NOMO-1 treated with DMSO at 0.1 percent for 48 hours (cell line): ENCODE results near the gene COL9A1.
"Not testable (repeated sequence)": the region's sequence is repeated elsewhere in the genome, so short reads cannot be mapped to it uniquely, and the experiment has no call there.

Experiments used
- DNase-seq: peaks from one replicate; lab custom pipeline; 2025; ENCODE audit not compliant: unreplicated experiment; lab: John Stamatoyannopoulos, UW

The COL9A1 gene

DNA sequence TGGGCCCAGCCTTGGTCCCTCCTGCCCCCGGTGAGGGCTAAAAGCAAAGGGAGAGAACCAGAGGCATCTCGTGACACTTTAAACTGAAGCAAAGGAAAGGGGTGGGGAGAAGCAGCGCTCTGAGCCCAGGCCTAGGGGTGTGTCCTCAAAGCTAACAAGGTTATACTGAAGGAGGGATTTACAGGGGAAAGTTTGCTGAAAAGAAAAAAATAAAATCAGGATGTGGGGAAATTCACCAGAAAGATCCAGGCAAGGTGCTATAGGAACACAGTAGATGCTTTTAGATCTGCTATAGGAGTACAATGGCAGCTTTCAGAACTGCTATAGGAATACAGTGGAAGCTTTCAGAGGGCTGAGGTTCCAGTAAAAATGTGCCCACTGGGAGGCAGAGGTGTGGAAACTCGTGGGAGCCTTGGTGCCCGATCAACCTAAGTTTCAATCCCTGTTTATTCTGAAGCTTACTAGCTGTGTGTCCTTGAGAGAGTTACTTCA is at the start of gene COL9A1:
Gene COL9A1 (minus strand): TSS at position 51 of the 492 bp plus-strand sequence. CDS start 160 bp downstream, outside the sequence.
- DNase-seq: no peak

DNA sequence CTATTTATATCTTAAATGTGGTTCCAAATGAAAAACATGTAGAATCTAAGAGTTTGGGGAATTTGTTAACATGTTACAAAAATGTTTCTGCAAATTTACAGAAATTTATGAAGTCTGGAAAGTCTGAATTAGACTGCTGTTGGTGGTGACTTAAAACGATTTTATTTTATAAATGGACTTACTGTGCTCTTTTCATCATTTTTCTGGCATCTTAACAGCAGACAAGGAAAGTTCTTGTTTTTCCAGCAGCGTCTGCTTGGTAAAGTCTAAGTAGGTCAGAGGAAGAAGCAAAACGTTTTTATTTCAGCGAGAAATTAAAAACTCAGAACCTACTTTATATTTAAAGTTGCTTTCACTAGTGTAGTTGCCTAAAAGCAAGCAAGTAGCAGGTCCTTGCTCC is 48.6 kb upstream of the COL9A1 start:
- no peak for DNase-seq

DNA sequence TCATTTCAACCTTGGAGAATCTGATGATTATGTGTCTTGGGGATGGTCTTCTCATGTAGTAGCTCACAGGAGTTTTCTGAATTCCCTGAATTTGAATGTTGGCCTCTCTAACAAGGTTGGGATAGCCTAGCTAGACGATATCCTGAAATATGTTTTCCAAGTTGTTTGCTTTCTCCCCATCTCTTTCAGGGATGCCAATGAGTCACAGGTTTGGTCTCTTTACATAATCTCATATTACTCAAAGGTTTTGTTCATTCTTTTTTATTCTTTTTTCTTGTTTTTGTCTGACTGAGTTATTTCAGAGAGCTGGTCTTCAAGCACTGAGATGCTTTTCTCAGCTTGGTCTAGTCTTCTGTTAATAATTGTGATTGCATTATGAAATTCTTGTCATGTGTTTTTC is 42.7 kb upstream of the COL9A1 start:
- no peak for DNase-seq

DNA sequence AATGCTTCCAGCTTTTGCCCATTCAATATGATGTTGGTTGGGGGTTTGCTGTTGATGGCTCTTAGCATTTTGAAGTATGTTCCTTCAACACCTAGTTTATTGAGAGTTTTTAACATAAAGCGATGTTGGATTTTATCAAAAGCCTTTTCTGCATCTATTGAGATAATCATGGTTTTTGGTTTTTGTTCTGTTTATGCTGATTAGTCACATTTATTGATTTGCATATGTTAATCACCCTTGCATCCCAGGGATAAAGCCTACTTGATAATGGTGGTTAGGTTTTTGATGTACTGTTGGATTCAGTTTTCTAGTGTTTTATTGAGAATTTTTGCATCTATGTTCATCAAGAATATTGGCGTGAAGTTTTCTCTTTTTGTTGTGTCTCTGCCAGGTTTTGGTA is 40.4 kb upstream of the COL9A1 start:
- DNase-seq: no peak

DNA sequence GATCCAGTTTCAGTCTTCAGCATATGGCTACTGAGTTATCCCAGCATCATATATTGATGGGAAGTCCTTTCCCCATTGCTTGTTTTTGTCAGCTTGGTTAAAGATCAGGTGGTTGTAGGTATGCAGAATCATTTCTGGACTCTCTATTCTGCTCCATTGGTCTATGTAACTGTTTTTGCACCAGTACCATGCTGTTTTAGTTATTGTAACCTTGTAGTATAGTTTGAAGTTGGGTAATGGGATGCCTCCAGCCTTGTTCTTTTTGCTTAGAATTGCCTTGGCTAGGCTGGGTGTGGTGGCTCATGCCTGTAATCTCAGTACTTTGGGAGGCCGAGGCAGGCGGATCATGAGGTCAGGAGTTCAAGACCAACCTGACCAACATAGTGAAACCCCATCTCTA is 36.9 kb upstream of the COL9A1 start:
- not testable (repeated sequence) for DNase-seq

DNA sequence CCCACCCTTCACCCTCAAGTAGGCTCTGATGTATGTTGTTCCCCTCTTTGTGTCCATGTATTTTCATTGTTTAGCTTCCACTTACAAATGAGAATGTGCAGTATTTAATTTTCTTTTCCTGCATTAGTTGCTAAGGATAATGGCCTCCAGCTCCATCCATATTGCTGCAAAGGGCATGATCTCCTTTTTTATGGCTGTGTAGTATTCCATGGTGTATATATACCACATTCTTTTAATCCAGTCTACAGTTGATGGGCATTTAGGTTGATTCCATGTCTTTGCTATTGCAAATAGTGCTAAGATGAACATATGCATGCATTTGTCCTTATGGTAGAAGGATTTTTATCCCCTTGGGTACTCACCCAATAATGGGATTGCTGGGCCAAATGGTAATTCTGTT is 35.9 kb upstream of the COL9A1 start:
- DNase-seq: no peak

DNA sequence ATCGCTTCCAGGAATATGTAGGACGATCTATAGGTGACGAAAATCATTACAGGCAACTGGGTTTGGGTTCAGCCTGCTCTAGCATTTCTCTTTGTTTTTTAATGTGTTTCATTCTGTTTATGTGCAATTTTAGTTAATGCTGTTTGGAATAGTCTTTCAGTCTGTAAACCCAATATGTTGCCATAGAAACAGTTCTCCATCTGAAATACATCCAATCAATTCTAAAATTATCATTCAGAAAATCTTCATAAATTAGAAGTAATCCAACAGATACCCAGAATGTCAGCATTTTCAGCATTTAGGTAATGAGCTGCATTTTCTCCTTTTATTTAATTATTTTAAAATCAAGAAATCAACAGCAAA is 34.8 kb upstream of the COL9A1 start:
- DNase-seq: no peak

DNA sequence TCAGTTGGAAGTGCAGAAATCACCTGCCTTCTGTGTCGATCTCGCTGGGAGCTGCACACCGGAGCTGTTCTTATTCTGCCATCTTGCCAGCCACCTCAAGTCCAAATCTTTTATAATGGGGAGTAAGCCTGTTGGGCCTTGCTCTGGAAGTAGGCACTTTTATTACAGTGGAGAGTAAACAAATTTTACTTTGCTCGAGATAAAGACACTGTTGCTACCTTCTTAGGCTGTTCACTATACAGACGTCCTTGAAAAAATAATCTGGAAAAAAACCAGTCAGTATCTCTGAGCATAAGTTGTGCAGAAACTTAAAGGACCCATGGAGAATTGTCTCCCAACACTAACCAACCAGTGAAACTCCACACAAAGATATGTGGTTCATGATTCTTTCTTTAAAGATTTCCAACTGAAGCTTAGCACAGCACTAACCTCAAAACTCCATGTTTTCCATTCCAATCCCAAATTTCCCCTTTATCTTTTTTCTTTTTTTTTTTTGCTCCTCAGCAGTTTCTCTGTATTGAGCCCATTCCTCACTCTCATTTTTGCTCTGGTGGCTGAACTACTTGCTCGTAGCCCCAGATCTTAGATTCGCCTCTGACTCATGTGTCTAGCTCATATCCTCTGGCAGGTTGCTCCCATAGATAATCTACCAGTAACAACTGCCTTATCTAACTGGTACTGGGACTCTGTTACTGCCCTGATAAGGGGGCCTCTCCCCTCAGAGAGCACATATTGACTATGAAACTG is 34.3 kb upstream of the COL9A1 start:
- no peak for DNase-seq

DNA sequence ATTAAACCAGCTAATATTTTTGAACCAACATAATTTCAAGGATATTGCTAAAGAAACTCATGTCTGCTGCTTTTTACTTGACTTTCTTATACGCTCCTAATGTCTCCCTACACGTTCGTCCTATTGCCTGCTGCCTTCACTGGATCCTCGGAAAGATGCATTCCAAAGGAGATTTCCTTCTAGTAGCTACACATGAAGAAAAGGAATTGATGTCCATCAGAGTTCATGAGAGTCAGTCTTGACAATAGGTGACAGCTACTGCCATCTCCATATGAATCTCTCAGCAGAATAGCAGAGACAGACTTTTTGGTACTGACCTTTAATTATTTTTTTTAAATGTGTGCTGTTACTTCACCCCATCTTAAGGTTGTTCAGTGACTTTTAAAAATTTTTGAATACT is 24.2 kb upstream of the COL9A1 start:
- DNase-seq: no peak

DNA sequence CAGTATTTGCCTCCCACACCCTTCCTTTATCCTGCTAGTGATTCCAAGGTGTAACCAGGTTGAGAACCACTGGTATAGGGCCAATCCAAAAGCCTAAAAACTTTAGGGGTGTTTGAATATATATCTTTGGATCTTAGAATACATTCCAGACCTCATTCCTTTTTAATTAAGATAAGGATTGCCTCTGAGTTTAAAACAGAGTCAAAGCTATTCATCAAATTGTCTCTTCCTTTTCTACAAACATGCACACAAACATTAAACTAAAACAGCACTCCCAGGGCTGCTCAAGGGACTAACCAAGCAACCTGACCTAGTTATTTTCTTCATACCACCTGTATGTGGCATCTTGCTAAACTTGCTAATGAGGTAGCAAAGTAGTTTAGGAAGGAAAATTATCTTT is 22.1 kb upstream of the COL9A1 start:
- DNase-seq: no peak

DNA sequence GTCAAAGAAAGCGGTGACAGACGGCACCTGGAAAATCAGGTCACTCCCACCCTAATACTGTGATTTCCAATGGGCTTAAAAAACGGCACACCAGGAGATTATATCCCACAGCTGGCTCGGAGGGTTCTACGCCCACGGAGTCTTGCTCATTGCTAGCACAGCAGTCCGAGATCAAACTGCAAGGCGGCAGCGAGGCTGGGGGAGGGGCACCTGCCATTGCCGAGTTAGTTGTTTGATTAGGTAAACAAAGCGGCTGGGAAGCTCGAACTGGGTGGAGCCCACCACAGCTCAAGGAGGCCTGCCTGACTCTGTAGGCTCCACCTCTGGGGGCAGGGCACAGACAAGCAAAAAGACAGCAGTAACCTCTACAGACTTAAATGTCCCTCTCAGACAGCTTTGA is 14.9 kb upstream of the COL9A1 start:
- DNase-seq: not testable (repeated sequence)

DNA sequence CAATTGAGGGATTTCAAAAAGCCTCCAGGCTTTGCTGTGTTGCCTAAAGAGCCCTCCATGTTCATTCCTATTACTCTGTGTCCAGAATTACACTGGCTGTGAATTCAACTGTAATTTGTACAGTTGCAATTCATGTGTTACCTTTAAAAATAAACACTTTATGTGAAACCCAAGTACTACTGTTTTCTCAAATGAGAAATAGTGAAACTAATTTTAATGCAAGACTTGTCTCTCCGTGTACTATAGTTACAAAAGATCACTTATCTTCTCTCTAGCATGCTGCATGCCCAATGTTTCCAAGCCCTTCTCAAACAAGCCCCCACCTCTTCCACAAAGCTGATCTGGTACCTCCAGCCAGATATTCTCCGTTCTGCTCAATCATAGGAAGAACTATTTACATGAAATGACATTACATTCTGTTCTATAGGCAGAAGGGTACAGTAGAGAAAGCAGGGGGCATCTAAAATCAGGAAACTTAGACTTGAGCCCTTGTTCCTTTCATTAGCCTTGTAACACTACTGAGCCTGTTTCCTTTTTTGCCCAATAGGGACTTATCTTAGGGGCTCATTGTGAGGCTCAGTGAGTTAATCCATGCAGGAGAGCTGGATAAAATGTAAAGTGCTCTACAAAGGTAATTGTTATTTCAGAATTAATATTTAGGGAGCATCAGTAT is 12.3 kb upstream of the COL9A1 start:
- DNase-seq: no peak

DNA sequence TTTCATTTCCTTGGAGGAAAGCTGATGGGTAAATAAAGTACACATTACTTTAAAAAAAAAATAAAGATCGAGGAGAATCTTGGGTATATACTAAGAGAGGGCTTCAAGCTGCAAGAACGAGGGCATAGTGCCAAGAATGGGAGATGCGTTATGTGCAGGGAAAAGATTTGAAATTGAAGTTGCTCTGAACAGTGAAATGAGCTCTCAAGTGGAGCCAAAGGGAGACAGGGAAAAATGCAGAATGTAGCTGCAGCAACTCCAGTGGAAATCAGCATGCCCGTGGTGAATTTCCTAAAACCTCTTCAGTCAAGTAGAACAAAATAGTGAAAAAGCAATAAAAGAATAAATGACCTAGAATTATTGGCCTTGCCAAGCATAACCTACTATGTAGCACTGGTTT is 11.4 kb upstream of the COL9A1 start:
- DNase-seq: no peak

DNA sequence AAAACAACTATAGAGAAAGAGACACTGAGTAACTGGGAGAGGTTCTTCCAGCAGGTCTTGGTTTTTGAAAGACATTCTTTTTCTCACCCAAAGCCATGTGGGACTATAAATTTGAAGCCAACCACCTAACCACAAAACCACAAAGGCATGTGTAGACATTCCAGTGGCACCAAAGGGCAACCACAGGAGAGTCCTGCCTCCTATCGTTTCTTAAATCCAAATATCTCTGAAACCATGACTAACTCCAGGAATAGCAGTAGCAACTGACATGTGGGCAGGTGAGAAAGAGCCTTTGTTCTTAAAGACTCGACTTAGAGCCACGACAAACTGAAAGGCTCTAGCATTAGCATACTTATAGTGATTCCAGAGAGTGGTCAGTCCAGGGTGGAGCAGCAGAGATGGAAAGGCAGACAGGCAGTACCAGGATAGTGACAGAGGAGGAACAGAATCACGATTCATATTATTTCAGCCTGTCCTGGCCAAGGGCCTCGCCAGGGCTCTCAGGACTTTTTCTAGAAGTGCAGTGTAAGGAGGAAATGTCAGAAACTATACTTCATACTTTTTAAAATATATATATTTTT is 9.4 kb upstream of the COL9A1 start:
- DNase-seq: no peak

DNA sequence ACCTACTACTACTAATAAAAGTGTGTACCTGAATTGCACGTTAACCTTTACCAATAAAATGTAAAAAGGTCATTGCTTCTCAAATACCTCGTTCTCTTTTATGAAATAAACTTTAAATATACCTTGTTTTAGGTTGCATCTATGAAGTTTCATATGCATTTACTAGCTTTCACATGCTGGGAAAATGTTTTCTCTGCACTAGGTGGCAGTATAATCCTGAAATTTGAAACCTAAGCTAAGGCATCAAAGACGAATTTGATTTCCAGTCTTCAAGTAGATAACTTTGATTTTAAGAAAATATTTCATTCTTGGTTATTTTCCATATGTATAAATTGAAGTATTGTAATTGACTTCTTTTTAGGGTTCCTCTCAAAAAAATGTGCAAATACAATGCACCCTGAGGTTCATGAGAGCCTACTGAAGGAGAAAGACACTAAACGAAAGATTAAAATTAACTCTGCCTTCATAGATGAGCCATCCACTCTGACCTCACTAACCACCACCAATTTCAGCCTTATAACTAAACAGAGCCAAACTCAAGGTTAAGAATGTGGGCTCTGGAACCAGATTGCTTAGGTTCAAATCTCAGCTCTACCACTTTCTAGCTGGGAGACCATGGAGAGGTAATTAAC is 7.3 kb upstream of the COL9A1 start:
- DNase-seq: peak; percentile 35

DNA sequence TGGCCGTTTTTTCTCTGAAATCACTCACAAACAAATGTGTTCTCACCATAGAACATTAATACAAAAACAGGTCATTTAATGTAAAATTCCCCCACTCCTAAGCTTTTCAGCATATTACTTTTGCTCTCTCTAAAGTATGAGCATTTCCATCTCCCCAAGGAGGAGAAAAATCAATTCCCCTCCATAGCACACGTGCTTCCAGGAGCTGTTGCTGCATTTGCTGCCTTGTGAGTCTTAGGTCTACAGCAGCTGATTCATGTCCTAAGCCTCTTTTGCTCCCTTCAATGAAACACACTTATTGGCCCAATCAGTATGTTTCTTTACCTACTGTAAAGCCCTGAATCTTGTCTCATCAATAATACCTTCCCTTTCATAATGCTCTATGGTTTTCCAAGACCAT is 6.4 kb upstream of the COL9A1 start:
- DNase-seq: no peak

DNA sequence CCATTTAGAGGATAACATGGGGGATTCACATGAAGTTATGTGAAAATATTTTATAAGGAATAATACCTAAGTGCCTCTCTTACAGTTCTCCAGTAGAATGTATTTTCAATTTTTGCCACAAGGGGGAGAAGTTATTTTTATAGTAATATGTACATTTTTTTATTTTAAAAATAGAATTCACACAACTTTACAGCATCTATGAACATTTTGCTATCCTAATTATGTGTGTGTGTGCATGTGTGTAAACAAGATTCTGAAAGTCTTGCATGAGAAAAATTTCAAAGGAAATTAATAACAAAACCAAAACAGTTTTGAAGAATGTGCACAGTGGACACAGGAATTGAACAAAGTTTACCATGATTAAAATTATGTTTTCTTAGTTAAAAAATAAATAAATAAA is 5.3 kb upstream of the COL9A1 start:
- DNase-seq: not testable (repeated sequence)

DNA sequence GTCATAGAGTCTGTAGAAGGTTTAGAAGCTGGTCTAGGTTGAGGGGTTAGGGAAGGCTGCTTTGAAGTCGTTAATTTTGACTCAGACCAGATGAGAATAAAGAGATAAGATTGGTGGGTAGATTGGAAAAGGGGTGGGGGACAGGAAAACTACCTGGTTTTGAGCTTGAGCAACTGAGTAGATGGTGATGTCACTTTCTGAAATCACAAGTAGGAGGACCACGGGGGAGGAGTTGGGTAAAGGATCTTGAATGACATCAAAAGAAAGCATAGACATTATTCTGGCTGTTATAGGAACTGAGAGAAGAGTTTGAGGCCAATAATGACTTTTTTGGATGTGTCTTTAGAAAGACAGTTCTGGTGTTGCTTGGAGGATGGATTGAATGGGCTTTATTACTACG is 4.1 kb upstream of the COL9A1 start:
- no peak for DNase-seq

DNA sequence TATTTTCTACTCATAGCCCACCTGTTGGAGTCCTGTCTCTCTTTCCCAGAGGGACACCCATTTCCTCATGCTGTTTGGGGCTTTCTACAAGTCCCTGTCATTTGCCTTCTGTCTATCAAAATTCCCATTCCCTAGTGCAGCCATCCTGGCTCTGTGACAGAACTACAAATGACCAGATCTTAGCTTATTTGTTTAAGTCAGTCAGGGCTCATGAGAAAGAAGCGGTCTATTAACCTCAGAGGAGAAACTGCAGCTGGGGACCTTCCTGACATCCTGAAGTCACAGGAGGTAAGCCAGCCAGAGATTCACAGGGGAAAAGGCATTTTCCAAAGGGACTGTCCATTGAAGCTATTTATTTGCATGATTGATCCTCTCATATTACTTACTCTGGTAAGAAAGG is 1.7 kb upstream of the COL9A1 start:
- DNase-seq: no peak

DNA sequence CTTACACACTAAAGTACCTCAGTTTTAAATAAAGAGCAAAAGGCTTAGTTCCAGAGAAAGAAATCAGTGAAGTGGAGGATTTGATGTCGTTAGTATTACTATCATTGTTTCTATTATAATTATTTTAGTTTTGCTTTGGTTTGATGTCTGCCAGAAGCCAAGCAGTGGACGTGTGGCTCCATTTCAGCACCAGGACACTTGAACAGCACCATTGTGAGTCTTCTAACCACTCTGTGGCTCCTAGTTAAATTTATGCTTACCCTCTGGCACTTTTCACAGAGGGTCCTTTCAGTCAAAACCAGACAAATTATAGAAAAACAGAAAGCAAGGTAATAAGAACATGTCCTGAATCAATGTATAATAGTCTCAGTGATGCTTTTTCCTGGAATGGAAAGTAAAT is 3.4 kb downstream of the COL9A1 start:
- DNase-seq: no peak

DNA sequence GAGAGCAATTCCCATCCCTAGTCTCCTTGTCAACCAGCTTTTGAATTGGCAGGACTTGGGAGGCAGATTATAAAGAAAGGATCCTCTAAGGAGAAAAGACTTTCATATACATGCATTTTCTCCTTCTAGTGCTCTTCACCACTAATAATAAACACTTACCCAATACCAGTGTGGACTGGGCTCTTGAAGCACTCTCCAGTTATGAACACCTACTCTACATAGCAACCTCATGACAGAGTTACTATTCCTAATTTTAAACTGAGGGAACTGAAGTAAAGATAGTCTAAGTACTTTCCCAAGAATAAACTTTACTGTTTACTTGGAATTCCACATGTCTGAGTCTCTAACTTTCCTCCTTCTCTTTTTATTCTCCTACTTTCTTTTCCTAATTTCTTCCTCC is 4.8 kb downstream of the COL9A1 start:
- no peak for DNase-seq

DNA sequence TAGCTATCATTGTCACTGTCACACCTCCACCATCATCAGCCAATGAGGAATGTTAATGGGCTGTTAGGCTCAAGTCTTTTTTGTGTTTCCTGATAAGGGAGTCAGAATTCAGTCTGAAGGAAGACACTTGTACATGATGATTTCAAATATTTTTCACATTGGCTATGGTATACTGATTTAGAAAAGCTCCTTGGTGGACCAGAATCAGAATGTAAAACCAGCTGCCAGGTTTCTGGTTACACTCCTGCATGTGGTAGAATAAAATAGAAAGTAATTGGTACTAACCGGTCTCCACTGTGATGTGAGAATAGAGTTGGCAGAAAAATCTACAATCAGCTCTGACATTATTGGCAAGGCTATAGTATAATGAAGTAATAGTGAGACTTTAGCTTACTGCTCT is 10.7 kb downstream of the COL9A1 start:
- no peak for DNase-seq
